HG02870 (cell line): ENCODE results near the gene CCDC97.
"Not testable (repeated sequence)": the region's sequence is repeated elsewhere in the genome, so short reads cannot be mapped to it uniquely, and the experiment has no call there.

Experiments used
- ATAC-seq: cut with Tn5 transposase; IDR thresholded peaks from one replicate; pipeline ENCODE4 v1.9.1; 2021; ENCODE audit warnings: mild to moderate bottlenecking, moderate library complexity; ENCODE audit not compliant: unreplicated experiment

CCDC97 gene

DNA sequence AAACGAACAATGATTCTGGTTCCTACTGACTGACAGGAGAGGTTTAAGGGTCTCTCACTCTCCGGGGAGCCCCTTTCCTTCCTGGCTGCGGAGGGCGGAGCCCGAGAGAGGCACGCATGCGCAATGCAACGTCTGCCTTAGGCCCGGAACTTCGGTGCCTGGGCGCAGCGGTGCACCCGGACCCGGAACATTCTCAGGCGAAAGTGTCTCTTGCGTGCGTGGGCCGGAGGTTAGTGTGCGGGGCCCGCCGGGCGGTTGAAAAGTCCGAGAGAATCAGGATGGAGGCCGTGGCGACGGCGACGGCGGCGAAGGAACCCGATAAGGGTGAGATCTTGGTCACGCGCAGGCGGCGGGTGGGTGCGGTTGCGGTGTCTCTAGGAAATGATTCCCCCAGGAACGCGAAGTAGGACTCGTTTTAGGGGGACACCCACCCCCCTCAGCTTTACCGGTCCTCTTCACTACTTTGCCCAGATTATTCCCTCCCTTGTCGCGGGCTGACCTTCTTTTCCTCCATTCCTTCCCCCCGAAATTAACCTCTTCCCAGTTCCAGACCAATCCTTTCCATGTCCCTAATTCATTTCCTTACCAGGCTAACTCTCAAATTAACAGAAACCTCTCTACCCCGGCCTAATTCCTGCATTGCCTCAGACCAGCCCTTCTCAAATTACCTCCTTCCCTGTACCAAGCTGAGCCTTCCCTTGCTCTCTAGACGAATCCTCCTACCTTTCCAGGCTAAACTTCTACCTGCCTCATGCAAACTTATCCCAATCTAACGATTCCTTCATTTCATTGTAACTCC lies at the start of gene CCDC97:
Gene CCDC97, plus strand, starts transcription at position 140 of the 799 bp plus-strand sequence. Its CDS starts 139 bp downstream, at position 279.
- peak; percentile 57 for ATAC-seq

DNA sequence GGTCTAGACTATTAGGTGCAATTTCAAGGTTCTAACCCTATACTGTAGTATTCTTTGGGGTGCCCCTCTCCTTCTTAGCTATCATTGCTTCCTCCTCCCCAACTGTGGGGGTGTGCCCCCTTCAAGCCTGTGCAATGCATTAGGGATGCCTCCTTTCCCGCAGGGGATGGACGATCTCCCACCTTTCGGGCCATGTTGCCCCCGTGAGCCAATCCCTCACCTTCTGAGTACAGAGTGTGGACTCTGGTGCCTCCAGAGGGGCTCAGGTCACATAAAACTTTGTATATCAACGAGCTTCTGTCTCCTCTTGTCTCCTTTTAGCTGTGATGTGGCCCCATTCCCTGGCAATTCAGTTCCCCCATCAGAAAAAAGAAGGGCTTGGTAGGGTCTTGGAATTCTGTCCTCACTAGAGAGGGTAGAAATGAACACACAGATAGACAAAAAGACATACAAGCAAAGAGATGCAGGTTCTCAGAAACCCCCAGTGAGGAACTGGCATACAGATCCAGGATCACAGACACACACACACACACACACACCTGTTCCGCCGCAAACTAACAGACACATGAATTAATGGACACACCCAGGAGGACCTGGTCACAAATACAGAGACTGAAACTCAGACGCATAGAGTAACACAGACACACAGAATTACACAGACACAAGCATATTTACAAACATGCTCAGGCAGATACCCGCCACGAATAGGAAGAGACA lies 48.3 kb upstream of the CCDC97 start:
- ATAC-seq, result no peak

DNA sequence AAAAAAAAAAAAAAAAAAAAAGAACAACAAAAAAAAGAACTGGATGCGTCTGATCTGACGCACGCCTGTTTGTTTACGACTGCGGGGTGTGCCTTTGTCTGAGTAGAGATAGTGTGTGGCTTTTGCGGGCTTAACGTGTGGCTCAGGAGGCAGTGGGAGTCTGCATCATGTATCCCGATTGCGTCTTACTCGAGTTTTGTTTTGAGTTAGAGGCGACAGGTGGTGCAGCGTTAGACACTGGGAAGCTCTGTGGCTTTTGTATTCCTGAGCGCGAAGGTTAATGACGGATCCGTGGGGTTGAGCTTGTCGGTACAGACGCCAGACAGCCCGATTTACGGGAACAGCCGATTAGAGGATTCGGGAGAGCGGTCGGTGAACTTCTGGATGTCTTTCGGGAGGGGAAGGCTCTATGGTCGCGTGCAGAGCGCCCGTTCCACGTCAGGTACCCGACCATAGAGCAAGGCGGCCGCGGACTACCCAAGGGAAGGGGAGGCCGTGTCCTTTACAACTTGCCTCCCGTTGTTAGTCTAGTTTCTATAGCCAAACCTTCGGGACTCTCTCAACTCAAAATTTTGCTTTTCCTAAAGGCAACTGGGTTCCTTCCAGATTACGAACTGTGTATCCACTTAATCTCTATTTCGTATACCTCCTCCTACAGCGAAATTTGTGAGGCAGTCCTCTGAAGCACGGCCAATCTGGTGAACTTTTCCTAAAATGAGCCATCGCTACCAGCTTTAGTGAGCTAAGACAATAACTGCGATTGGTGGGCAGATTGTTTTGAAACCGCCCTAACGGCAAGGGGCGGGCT lies 46.7 kb upstream of the CCDC97 start:
- ATAC-seq, result no peak

DNA sequence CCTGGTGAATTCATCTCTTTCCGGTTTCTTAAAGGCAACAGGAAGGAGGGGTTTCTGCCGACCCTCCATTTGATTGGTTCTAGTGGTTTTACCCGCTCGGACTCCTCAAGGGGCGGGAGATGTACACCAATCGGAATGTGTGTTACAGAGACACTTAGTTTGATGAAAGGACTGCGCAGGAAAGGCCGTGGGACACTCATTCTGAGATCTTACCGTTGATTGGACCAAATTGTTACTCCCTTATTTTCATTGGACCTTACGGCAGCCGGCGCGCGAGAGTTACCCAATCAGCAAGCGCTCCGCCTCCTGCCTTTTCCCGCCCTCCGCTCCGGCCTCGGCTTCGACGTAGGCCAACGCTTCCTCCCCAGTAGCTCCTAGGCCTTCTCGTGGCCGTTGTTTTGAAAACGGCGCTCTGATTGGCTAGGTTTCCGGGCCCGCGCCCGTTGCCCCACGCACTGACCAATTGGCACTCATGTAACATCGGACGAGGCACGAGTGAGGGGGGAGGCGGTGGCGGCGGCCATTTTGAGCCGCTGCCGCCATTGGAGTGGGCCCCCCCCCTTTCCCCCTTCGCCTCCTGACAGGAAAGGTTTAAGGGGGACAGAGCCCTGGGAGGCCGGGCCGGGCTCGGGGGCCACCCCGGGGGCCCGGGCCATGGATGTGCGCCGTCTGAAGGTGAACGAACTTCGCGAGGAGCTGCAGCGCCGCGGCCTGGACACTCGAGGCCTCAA lies 46.0 kb upstream of the CCDC97 start, which contains the start of gene HNRNPUL1:
Gene HNRNPUL1, plus strand, starts transcription at position 523 of the 731 bp plus-strand sequence. Its CDS starts 132 bp downstream, at position 655.
- peak; percentile 71 for ATAC-seq

DNA sequence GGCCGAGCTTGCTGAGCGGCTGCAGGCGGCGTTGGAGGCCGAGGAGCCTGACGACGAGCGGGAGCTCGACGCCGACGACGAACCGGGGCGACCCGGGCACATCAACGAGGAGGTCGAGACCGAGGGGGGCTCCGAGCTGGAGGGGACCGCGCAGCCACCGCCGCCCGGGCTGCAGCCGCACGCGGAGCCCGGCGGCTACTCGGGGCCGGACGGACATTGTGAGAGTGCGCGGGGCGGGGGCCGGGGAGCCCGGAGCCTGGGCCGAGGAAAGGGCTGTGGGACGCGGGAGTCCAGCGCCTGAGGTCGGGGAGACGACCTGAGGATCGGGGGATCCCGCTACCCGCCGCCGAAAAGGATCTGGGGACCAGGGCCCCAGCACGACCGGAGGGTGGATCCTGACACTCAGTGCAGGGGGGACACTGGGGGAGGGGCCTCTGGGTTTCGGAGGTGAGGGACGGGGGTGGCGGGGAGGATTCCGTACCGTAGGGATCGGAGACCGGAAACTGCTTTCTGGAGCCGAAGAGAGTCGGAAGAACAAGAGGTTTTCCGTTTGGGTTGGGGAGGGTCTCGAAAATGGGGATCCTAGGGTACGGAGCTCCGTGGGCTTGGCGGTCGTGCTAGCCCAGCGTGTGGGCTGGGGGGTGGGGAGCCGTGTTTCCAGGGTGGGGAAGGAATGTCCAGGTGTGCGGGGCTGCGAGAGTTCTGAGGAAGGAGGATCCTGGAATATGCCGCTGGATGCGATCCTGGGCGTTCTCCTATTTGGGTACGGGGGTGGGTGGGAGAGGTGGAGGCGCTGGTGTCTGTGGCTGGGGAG lies 45.2 kb upstream of the CCDC97 start:
- ATAC-seq, result no peak

DNA sequence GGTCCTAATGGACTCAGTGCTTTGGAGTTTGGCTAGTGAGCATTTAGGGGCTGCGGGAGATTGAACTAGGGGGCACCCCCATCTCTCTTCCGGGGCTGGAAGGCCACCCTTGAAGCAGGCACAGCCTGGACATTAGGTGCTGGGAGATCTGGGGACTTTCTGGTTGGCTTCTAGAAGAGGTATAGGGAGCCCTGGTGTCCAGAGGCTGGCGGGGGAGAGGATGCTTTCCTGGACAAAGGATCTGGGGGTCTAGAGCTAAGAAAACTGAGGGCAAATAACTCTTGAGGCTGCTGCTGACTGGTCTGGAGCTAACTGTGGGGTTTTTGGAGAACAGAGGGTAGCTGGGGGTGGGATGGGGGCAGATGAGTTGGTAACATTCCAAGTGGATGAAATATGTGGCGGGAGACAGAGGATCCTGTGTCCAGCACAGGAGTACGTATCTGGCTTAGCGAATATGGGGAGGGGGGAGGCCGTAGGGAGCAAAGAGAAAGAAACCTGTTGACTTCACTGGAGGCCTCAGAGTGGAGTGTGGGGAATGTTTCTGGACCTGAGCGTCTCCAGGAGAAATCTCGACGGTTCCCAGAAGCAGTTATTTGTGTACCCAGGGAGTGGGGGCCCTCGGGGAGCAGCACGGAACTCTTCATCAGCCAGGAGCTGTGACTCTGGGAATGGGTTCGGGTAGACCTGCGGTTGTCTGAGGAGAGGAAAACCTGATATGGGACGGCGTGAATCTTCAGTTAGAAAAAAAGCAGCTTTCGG lies 44.4 kb upstream of the CCDC97 start:
- ATAC-seq, result no peak

DNA sequence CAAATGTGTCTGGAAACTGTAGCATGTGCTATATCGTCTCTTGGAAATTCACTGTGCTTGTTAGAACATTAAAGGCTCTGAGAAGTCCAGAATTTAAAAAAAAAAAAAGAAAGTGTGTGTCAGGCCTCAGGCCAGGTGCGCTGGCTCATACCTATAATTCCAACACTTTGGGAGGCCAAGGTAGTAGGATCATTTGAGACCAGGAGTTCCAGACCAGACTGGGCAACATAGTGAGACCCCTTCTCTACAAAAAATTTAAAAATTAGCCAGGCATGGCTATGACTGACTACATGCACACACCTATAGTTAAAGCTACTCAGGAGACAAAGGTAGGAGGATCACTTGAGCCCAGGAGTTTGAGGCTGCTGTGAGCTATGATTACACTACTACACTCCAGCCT lies 40.9 kb upstream of the CCDC97 start:
- no peak for ATAC-seq

DNA sequence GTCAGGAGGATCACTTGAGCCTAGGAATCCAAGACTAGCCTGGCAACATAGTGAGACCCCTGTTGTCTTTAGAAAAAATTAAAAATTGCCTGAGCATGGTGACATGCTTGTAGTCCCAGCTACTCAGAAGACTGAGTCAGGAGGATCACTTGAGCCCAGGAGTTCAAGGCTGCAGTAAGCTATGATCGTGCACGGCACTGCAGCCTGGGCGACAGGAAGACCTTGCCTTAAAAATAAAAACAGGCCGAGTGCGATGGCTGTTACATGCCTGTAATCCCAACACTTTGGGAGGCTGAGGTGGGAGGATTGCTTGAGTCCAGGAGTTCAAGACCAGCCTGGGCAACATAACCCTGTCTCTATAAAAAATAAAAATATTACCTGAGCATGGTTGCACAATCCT lies 40.4 kb upstream of the CCDC97 start:
- ATAC-seq, result no peak

DNA sequence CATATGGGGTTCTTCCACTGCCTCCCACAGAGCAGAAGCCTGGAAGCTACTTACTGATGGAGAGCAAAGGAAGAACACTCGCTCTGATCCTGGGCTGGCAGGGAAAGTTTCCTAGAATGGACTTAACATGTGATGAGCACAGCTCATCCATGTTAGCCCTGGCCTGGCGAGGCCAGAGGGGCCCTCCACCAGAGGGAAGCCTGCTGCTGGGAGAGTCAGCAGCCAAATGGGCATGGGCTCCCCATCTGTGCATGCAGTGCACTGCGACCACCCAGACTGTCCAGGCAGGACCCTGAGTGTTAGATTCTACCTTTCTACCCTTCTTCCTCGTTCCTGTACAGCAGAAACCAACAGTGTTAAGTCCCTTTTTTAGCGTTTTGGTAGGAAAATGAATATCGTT lies 36.9 kb upstream of the CCDC97 start:
- no peak for ATAC-seq

DNA sequence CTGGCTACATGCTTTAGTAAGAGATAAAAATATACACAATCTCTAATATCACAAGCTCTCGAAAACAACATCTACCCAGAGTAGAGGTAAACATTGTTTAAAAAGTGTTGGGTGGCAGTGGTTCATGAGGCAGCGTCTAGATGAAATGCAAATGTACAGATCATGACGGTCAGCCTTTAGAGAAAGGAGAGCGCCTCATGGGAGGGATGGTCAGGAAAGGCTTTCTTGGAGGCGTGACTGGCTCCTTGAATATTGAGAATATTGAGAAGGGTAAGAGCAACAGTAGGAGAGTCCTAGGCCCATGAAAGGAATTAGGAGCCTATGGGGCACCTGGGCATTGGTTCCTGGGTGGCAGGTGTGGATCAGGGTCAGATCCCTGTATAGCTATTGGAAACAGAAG lies 35.2 kb upstream of the CCDC97 start:
- no peak for ATAC-seq

DNA sequence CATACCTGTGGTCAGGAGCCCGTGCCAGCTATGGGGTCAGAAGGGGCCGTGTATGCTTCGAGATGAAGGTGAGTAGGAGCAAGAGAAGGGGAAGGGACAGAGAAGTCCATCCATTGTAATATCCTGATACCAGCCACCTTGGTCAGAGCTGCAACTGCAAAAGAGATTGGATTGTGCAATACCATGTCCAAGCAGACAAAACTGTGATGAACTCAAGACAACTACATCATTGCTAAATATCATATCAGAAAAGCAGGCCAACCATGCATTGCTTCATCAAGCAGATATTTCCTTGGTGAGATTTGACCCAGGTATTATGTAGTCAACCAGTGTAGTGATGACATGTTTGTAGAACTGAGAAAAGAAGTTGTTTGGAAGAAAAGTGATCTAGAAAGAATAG lies 33.7 kb upstream of the CCDC97 start:
- ATAC-seq, result no peak

DNA sequence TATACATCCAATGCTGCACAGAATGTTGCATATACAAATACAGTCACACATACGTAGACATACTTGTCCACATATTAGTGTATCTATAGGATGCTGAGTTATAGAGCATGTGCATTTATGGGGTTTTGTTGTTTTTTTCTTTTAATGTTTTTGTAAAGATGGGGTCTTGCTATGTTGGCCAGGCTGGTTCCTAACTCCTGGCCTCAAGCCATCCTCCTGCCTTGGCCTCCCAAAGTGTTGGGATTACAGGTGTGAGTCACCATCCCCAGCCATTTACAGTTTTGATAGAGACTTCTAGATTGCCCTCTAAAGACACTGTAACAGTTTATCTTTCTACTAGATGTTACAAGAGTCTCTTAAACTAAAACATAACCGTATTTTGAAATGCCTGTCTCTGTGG lies 31.5 kb upstream of the CCDC97 start:
- no peak for ATAC-seq

DNA sequence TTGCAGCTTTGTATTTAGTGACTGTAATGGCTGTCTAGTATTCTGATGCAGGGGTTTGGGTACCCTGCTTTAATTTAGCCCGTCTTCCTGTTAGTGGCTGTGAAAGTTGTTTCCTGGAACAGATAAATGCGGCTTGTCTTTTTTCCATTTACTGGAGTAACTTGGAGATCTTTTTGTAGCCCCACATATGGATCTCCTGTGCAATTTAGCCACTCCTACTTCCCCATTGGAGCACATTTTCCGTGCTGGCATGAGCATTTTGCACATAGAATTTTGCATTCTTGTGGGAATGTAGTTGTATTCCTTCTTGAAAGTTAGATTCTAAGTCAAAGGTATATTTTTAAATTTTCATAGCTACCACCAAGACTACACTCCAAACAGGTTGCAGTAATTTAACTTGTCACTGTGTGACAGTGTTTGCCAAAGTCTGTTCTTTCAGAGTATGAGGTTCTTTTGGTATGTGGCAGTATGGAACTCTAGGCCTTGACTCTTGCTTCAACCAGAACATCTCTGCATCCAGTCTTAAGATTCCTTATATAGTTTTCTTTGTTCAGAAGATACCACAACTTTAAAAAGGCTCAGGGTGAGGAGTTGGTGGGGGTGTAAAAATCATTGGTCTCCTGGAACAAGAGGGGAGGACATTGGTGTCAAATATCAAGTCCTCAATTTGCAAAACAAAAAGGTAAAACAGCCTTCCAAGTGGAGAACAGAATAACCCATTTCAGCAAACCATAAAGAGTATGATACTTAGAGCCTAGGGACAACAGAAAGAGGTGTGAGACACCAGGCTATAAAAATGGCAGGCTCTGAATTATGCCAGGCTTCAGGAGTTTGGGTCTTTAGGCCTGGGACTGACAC lies 21.1 kb upstream of the CCDC97 start:
- no peak for ATAC-seq

DNA sequence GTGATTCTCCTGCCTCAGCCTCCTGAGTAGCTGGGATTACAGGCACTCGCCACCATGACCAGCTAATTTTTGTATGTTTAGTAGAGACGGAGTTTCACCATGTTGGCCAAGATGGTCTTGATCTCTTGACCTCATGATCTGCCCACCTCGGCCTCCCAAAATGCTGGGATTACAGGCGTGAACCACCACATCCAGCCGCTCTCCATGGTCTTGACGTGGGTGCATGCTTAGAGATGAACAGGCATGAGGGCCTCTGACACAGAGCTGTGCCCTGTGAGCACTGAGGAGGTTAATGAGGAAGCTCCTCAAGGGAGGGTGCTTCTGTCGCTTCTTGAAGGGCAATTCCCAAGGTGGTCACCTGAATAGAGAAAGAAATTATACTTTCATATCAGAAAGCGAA lies 20.2 kb upstream of the CCDC97 start:
- not testable (repeated sequence) for ATAC-seq

DNA sequence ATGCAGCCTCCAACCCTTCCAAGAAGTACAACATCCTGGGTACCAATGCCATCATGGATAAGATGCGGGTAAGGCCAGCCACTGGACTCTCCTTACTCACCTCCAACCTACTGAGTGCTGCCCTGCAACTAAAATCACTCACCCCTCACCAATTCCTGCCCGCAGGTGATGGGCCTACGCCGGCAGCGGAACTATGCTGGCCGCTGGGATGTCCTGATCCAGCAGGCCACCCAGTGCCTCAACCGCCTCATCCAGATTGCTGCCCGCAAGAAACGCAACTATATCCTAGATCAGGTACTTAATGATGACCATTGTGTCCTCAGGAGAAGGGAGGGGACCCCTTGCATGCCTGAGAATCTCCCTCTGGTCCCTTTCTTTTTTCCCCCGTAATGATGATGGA lies 15.6 kb upstream of the CCDC97 start:
- ATAC-seq, result no peak

DNA sequence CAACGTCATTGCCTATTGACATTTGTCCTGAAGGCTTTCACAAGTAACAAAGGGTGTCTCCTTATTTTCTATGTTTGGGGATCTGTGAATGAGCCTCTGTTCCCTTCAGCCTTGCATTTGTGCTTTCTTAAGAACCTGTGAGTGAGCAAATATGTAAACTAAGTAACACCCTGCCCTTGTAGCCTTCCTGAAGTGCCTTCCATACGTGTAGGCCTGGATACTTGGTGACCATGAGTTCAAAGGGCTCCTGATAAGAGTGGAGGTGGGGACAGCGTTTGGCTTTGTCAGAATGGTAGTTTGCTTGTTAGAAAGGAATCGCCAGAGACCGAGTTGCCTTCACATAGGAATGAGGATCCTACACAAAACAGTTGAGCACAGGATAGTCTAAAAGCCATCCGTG lies 14.5 kb upstream of the CCDC97 start:
- no peak for ATAC-seq

DNA sequence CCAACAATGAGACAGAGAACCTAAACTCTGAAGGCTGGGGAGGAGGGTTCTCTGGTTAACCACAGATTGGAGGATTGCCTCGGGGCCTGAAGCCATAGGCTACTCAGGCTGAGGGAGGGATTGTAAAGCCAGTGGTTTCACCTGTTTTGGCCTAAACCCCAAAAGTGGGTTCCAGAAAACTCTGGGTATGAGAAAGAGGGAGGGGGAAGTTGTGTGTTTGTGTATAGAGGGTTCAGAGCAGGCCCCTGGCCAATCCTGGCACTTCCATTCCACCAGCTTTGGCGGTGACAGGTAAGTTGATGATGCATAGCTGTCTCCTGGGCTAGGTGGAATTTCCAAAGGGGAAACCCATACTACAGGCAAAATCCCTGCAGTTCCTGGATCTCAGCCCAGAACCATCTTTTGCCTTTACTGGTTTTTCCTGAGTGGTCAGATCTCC lies 13.5 kb upstream of the CCDC97 start:
- no peak for ATAC-seq
